Right renal pelvis (tissue), 4 donors: ENCODE data around the gene ARL11. TPM values are rescaled to one million over a fixed set of nuclear protein-coding genes. Genes with fewer than 3 reads are reported as not detected.

Experiments
- DNase-seq, 4 donors: peaks; one replicate each; pipeline ENCODE4 v3.0.0-alpha.2; 2013; ENCODE audit warnings: low read depth in 4 of 4, low spot score in 3 of 4, missing footprints in 1 of 4
- polyA plus RNA-seq, 4 donors: library from polyadenylated mRNA; unstranded; fragments of 120-200 nt; gene quantifications; one replicate each; pipeline ENCODE4 v1.2.1, GENCODE V29; 2013; ENCODE audit not compliant: insufficient read length in 4 of 4

Gene ARL11
- polyA plus RNA-seq, 4 donors, result 0.24 to 0.46 (median 0.37) TPM

GRCh38 chr13:49645451-49645850, 17.1 kb downstream of the ARL11 start:
- DNase-seq, result no peak

DNA sequence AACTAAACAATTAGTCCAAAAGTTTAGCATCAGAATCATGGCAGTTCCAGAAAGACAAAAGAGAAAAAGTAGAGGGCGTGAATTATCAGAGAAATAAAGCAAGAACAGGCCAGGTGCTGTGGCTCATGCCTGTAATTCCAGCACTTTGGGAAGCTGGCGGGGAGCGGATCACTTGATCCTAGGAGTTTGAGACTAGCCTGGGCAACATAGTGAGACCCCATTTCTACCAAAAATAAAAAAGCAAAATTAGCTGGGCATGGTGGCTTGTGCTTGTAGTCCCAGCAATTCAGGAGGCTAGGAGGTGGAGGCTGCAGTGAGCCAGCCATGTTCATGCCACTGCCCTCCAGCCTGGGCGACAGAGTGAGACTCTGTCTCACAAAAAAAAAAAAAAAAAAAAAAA, 18.4 kb downstream of the ARL11 start:
- DNase-seq, result no peak

GRCh38 chr13:49649244-49649962, 21.1 kb downstream of the ARL11 start:
- no peak for DNase-seq

GRCh38 chr13:49649963-49650312, 21.6 kb downstream of the ARL11 start:
- no peak for DNase-seq

DNA sequence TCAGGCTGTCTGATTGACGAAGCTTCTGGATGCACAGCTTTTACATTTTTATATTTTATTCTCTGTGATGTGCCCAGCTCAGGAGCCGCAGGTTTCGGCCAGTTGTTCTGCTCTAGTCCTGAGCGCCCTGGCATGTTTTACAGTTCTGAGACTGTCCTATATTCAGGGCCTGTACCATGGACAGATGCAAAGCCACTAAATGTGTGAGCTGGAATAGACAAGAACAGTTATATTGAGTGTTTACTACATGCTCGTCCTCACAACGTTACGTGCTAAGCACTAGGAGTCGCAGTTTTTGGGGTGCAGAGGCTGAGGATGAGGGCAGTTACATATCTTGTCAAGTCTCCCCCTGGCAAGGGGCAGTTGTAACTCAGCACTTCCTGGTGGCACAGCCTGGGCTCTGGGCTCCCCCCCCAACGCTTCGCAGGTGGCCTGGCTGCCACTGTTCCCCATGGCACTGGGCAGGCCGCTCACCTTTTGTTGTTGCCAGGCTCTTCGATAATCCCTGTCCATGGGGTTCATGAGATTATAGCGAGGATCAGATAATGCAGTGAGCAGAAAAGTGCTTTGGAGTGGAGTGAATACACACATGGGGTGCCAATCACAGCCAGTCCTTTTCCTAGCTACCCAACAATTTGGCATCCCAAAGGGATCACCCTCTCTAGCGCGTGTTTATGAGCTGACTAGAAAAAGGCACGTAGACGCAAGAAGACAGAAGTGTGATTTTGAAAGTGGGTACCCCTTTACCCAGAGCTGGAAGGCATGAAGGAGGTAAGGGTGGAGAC, 23.5 kb downstream of the ARL11 start:
- DNase-seq, result no peak

GRCh38 chr13:49652355-49653305, 24.3 kb downstream of the ARL11 start:
- no peak for DNase-seq

- no peak for DNase-seq
Observed at GRCh38 chr13:49653478-49653877, 25.2 kb downstream of the ARL11 start.

DNA sequence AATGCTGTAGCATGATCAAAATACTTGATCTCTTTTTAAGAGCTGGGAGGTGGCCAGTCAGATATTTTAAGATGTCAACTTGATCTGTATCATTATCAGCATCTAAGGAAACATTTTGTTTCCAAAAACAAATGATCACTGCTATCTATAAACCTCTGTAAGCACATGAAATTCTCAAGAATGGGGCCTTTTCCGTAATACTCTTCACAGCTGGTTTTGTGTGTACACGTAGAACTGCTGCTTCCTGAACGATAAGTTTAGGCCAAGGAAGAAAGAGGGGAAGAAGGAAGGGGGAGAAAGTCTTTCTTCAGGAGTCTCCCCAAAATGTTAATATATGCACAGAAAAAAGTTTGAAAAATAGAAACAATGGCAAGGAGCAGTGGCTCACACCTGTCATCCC, 25.7 kb downstream of the ARL11 start:
- no peak for DNase-seq

- no peak for DNase-seq
Observed at GRCh38 chr13:49655906-49656305, 27.6 kb downstream of the ARL11 start.

- no peak for DNase-seq
Observed at GRCh38 chr13:49657241-49657641, 28.9 kb downstream of the ARL11 start.

DNA sequence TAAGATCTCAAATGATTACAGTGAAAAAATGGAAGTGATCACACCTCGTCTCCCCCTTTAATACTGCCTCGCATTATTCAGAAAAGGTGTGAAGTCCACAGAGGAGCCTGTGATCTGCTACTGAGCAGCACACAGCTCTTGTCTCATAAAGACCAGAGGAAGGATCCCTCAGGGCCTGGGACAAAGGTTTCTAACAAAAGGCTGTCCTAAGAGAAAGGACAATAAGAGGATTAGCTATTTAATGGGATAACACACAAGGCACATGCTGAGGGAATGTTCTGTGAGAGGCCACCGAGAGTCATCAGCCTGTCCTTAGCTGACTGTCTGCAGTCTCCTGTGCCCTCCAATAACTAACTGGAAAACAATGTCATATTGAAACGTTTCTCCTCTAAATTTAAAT, 36.3 kb downstream of the ARL11 start:
- DNase-seq, result no peak

GRCh38 chr13:49667773-49668172, 39.5 kb downstream of the ARL11 start:
- no peak for DNase-seq

- no peak for DNase-seq
Observed at GRCh38 chr13:49669735-49670309, 41.5 kb downstream of the ARL11 start.

DNA sequence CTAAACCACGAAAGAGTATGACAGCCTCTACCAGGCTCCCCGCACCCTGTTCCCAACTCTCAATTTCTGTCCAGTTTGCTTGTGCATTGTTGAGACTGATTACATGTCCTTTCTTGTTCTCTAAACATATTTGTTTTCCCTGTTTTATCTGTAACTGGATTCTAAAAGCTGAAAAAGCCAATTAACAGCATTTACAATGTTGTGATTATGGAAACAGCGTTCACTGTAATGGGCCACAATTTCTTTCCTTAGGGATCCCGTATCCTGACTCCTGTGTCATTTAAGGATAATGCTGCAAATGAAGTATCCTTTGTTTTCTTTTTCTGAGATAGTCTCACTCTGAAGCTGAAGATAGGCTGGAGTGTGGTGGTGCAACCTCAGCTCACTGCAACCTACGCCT, 42.5 kb downstream of the ARL11 start:
- no peak for DNase-seq

GRCh38 chr13:49676581-49677298, 48.4 kb downstream of the ARL11 start:
- DNase-seq, result no peak

DNA sequence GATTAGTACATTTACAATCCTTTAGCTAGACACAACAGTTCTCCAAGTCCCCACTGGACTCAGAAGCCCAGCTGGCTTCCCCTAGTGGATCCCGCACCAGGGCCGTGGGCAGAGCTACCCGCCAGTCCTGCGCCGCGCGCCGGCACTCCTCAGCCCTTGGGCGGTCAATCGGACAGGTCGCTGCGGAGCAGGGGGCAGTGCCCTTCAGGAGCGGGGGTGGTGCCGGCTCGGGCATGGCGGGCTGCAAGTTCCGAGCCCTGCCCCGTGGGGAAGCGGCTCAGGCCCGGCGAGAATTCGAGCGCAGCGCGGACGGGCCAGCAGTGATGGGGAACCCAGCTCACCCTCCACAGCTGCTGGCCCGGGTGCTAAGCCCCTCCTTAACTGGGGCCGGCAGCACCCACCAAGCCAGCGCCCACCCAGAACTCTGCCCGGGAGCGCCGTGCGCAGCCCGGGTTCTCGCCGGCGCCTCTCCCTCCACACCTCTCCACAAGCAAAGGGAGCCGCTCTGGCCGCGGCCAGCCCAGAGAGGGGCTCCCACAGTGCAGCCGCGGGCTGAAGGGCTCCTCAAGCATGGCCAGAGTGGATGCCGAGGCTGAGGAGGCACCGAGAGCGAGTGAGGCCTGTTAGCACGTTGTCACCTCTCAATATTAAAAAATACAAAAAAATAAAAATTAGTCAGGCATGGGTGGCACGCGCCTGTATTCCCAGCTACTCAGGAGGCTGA, 50.0 kb downstream of the ARL11 start:
- DNase-seq, result no peak

GRCh38 chr13:49679246-49679645, 50.9 kb downstream of the ARL11 start:
- DNase-seq, result no peak

GRCh38 chr13:49681842-49682435, 53.6 kb downstream of the ARL11 start:
- DNase-seq, result no peak
